ENCODE results near the gene STRN3.

GRCh38 chr14:31075144-31075543 is 49.0 kb upstream of the STRN3 start:
- TF ChIP-seq CTCF (IDR thresholded peaks at IDR 0.05) (no peak), POLR2A (IDR thresholded peaks at IDR 0.05) (no peak)

Data from esophagus squamous epithelium (tissue), 4 donors.